ENCODE measurements around the gene ODAD4.

The ODAD4 gene

GRCh38 chr17:41965694-41966462 is 35.5 kb downstream of the ODAD4 start:
- H3K4me3 ChIP-seq (ENCODE audit: extremely low read depth, insufficient read depth, low read length, poor library complexity, severe bottlenecking): peak overlapping the region; percentile 90
- WGBS, 2 experiments (ENCODE audit: insufficient coverage in 2 of 2): 16 to 17% methylated on average over 14 to 15 of the region's 18 CpGs
- H3K4me1 ChIP-seq (ENCODE audit: control insufficient read depth, insufficient read depth, low read length, poor library complexity, severe bottlenecking): peaks cover 6% of the 10 kb centered on the region
- H3K9me3 ChIP-seq (ENCODE audit: control insufficient read depth, low read length): no peaks in the 10 kb centered on the region
- peak overlapping the region; percentile 17 for H3K27ac ChIP-seq (ENCODE audit: low read depth, low read length, severe bottlenecking)
- peaks cover 29% of the 10 kb centered on the region for H3K36me3 ChIP-seq (ENCODE audit: control insufficient read depth, insufficient read depth, low read length)

GRCh38 chr17:41966463-41967140 is 36.2 kb downstream of the ODAD4 start, which contains the start of gene CNP:
TSS of gene CNP (plus strand) at chr17:41966795. CDS start at chr17:41966885, 90 bp downstream.
- peaks cover 6% of the 10 kb centered on the region for H3K4me1 ChIP-seq (ENCODE audit: control insufficient read depth, insufficient read depth, low read length, poor library complexity, severe bottlenecking)
- WGBS, 2 experiments (ENCODE audit: insufficient coverage in 2 of 2): 0 to 1% methylated on average over 49 to 58 of the region's 71 CpGs
- H3K27ac ChIP-seq (ENCODE audit: low read depth, low read length, severe bottlenecking): peak within 1 kb of the TSS; percentile 60
- H3K36me3 ChIP-seq (ENCODE audit: control insufficient read depth, insufficient read depth, low read length): peaks cover 35% of the 10 kb centered on the region
- H3K4me3 ChIP-seq (ENCODE audit: extremely low read depth, insufficient read depth, low read length, poor library complexity, severe bottlenecking): peak within 1 kb of the TSS; percentile 90
- H3K9me3 ChIP-seq (ENCODE audit: control insufficient read depth, low read length): no peaks in the 10 kb centered on the region

- 39 to 42% methylated on average over 21 to 29 of the region's 39 CpGs for WGBS, 2 experiments (ENCODE audit: insufficient coverage in 2 of 2)
- Histone ChIP-seq H3K4me3 (ENCODE audit: extremely low read depth, insufficient read depth, low read length, poor library complexity, severe bottlenecking) (peak overlapping the region; percentile 90), H3K36me3 (ENCODE audit: control insufficient read depth, insufficient read depth, low read length) (peaks cover 42% of the 10 kb centered on the region), H3K4me1 (ENCODE audit: control insufficient read depth, insufficient read depth, low read length, poor library complexity, severe bottlenecking) (peaks cover 6% of the 10 kb centered on the region), H3K27ac (ENCODE audit: low read depth, low read length, severe bottlenecking) (peak overlapping the region; percentile 60), H3K9me3 (ENCODE audit: control insufficient read depth, low read length) (no peaks in the 10 kb centered on the region)
Measured at GRCh38 chr17:41967141-41967920, 36.9 kb downstream of the ODAD4 start.

- WGBS, 2 experiments (ENCODE audit: insufficient coverage in 2 of 2): 95% methylated on average over 33 to 34 of the region's 37 CpGs
Measured at GRCh38 chr17:41967921-41968578, 37.6 kb downstream of the ODAD4 start.

GRCh38 chr17:41968676-41969075 is 38.3 kb downstream of the ODAD4 start:
- WGBS, 2 experiments (ENCODE audit: insufficient coverage in 2 of 2): 98 to 100% methylated on average over 3 to 7 of the region's 10 CpGs
- H3K36me3 ChIP-seq (ENCODE audit: control insufficient read depth, insufficient read depth, low read length): peaks cover 55% of the 10 kb centered on the region

More at GRCh38 chr17:41967921-41968578, 37.6 kb downstream of the ODAD4 start:
- Histone ChIP-seq H3K36me3 (ENCODE audit: control insufficient read depth, insufficient read depth, low read length) (peaks cover 49% of the 10 kb centered on the region), H3K9me3 (ENCODE audit: control insufficient read depth, low read length) (no peaks in the 10 kb centered on the region), H3K4me1 (ENCODE audit: control insufficient read depth, insufficient read depth, low read length, poor library complexity, severe bottlenecking) (peaks cover 6% of the 10 kb centered on the region), H3K27ac (ENCODE audit: low read depth, low read length, severe bottlenecking) (no peak overlapping the region), H3K4me3 (ENCODE audit: extremely low read depth, insufficient read depth, low read length, poor library complexity, severe bottlenecking) (peak overlapping the region; percentile 90)

GRCh38 chr17:41970901-41971331 is 40.5 kb downstream of the ODAD4 start:
- Histone ChIP-seq H3K36me3 (ENCODE audit: control insufficient read depth, insufficient read depth, low read length) (peaks cover 78% of the 10 kb centered on the region), H3K27ac (ENCODE audit: low read depth, low read length, severe bottlenecking) (no peak overlapping the region), H3K9me3 (ENCODE audit: control insufficient read depth, low read length) (no peaks in the 10 kb centered on the region), H3K4me3 (ENCODE audit: extremely low read depth, insufficient read depth, low read length, poor library complexity, severe bottlenecking) (no peak overlapping the region), H3K4me1 (ENCODE audit: control insufficient read depth, insufficient read depth, low read length, poor library complexity, severe bottlenecking) (peaks cover under 1% of the 10 kb centered on the region)
- WGBS, 2 experiments (ENCODE audit: insufficient coverage in 2 of 2): 93 to 100% methylated on average over 3 of the region's 5 CpGs

More at GRCh38 chr17:41968676-41969075, 38.3 kb downstream of the ODAD4 start:
- H3K27ac ChIP-seq (ENCODE audit: low read depth, low read length, severe bottlenecking): no peak overlapping the region
- no peak overlapping the region for H3K4me3 ChIP-seq (ENCODE audit: extremely low read depth, insufficient read depth, low read length, poor library complexity, severe bottlenecking)
- H3K9me3 ChIP-seq (ENCODE audit: control insufficient read depth, low read length): no peaks in the 10 kb centered on the region
- H3K4me1 ChIP-seq (ENCODE audit: control insufficient read depth, insufficient read depth, low read length, poor library complexity, severe bottlenecking): peaks cover 6% of the 10 kb centered on the region

- 89 to 96% methylated on average over 12 to 17 of the region's 18 CpGs for WGBS, 2 experiments (ENCODE audit: insufficient coverage in 2 of 2)
- no peak overlapping the region for H3K4me3 ChIP-seq (ENCODE audit: extremely low read depth, insufficient read depth, low read length, poor library complexity, severe bottlenecking)
- no peaks in the 10 kb centered on the region for H3K9me3 ChIP-seq (ENCODE audit: control insufficient read depth, low read length)
- H3K4me1 ChIP-seq (ENCODE audit: control insufficient read depth, insufficient read depth, low read length, poor library complexity, severe bottlenecking): no peaks in the 10 kb centered on the region
- H3K36me3 ChIP-seq (ENCODE audit: control insufficient read depth, insufficient read depth, low read length): peaks cover 88% of the 10 kb centered on the region
- H3K27ac ChIP-seq (ENCODE audit: low read depth, low read length, severe bottlenecking): peak overlapping the region; percentile 2
Measured at GRCh38 chr17:41971721-41972523, 41.5 kb downstream of the ODAD4 start.

GRCh38 chr17:41972571-41973407 is 42.4 kb downstream of the ODAD4 start:
- peaks cover 96% of the 10 kb centered on the region for H3K36me3 ChIP-seq (ENCODE audit: control insufficient read depth, insufficient read depth, low read length)
- H3K4me1 ChIP-seq (ENCODE audit: control insufficient read depth, insufficient read depth, low read length, poor library complexity, severe bottlenecking): no peaks in the 10 kb centered on the region
- no peaks in the 10 kb centered on the region for H3K9me3 ChIP-seq (ENCODE audit: control insufficient read depth, low read length)
- WGBS, 2 experiments (ENCODE audit: insufficient coverage in 2 of 2): 94 to 95% methylated on average over 18 to 20 of the region's 22 CpGs
- H3K27ac ChIP-seq (ENCODE audit: low read depth, low read length, severe bottlenecking): no peak overlapping the region
- no peak overlapping the region for H3K4me3 ChIP-seq (ENCODE audit: extremely low read depth, insufficient read depth, low read length, poor library complexity, severe bottlenecking)

- H3K4me1 ChIP-seq (ENCODE audit: control insufficient read depth, insufficient read depth, low read length, poor library complexity, severe bottlenecking): no peaks in the 10 kb centered on the region
- no peaks in the 10 kb centered on the region for H3K9me3 ChIP-seq (ENCODE audit: control insufficient read depth, low read length)
- H3K27ac ChIP-seq (ENCODE audit: low read depth, low read length, severe bottlenecking): no peak overlapping the region
- WGBS, 2 experiments (ENCODE audit: insufficient coverage in 2 of 2): 97 to 98% methylated on average over 18 to 19 of the region's 19 CpGs
- no peak overlapping the region for H3K4me3 ChIP-seq (ENCODE audit: extremely low read depth, insufficient read depth, low read length, poor library complexity, severe bottlenecking)
- H3K36me3 ChIP-seq (ENCODE audit: control insufficient read depth, insufficient read depth, low read length): peaks cover 97% of the 10 kb centered on the region
Measured at GRCh38 chr17:41973408-41973811, 43.0 kb downstream of the ODAD4 start.
